ENCODE data around the gene GCC2. TPM values are rescaled to one million over a fixed set of nuclear protein-coding genes. Genes with fewer than 3 reads are reported as not detected.

Gene GCC2
- total and polyA plus RNA-seq, 9 of the 15 experiments (the other 6 are each of a cell fraction or from before 2014, with no cell fraction given) = 11.4 to 35.7 (median 19.9) TPM

DNA sequence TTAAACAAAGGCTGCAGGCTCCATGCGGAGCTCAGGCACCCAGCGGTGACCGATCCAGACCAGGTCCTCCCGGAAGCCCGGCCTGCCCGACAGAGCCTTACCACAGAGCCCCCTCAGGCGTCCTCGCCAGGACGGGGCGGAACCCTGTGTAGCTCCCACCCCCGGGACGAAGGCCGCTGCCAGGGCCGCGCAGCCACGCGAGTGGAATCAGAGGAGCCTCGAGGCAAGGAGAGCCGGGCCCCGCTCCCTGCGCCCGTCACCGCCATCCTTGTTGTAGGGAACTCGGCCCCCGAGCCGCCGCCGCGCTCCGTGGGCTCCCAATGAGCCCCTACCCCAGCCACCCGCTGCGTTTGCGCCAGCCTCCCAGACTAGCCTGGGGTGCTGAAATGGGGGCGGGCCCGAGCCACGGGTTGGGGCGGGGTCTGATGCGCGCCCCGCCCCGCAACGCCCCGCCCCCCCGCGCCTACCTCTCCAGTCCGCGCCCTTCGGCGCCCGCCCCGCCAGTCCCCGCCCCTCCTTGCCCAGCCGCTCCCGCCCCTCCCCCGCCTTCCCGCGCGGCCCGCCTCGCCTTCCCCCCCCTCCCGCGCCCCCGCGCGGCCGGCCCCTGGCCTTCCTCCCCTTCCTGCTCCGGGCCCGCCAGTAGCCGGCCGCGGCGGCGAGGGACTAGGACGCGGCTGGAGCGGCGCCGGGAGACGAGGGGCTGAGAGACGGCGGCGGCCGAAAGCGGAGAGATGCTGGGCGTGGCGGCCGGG is 85.0 kb downstream of the GCC2 start, which contains the start of gene LIMS1 (continued):
- TF ChIP-seq ZBTB1 (CRISPR knock-in tag; IDR thresholded peaks at IDR 0.05; ENCODE audit: borderline replicate concordance, low read depth) (peak; percentile 58; the same call in 1 of the 2 replicates), FOXM1 (IDR thresholded peaks at IDR 0.05; ENCODE audit: low read depth) (no peak), FOXM1 (CRISPR knock-in tag; IDR thresholded peaks at IDR 0.05; ENCODE audit: low read depth) (0 out of 2 replicates have a peak, but pooled peaks have one; percentile 30), ZNF696 (CRISPR knock-in tag; conservative IDR thresholded peaks at IDR 0.05) (no peak), POLR2A (conservative IDR thresholded peaks at IDR 0.05) (peak; percentile 96), POLR2H (tag; IDR thresholded peaks at IDR 0.05; ENCODE audit: low read depth) (peak; percentile 61), CGGBP1 (CRISPR knock-in tag; IDR thresholded peaks at IDR 0.05) (0 out of 2 replicates have a peak, but pooled peaks have one; percentile 49), CREM (IDR thresholded peaks at IDR 0.05; ENCODE audit: low read depth) (0 out of 2 replicates have a peak, but pooled peaks have one; percentile 29), GATAD2B (IDR thresholded peaks at IDR 0.05; ENCODE audit: borderline replicate concordance) (peak; percentile 28), MBD2 (IDR thresholded peaks at IDR 0.05; ENCODE audit: borderline replicate concordance, low read depth) (peak; percentile 51; the same call in 1 of the 2 replicates), MYNN (IDR thresholded peaks at IDR 0.05) (0 out of 2 replicates have a peak, but pooled peaks have one; percentile 18), MYNN (CRISPR knock-in tag; IDR thresholded peaks at IDR 0.05) (no peak), THAP7 (CRISPR knock-in tag; IDR thresholded peaks at IDR 0.05) (no peak), RHOXF2B (CRISPR knock-in tag; conservative IDR thresholded peaks at IDR 0.05) (no peak), HCFC1 (IDR thresholded peaks at IDR 0.05; ENCODE audit: low read depth, low read length) (0 out of 2 replicates have a peak, but pooled peaks have one; percentile 4)
- TF ChIP-seq, protein P1, sequence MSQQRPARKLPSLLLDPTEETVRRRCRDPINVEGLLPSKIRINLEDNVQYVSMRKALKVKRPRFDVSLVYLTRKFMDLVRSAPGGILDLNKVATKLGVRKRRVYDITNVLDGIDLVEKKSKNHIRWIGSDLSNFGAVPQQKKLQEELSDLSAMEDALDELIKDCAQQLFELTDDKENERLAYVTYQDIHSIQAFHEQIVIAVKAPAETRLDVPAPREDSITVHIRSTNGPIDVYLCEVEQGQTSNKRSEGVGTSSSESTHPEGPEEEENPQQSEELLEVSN (IDR thresholded peaks at IDR 0.05; ENCODE audit: borderline replicate concordance in 1 of 2, extremely low read depth in 1 of 2, insufficient read depth in 1 of 2, insufficient read length in 1 of 2, low read depth in 1 of 2, low read length in 1 of 2, poor library complexity in 1 of 2, severe bottlenecking in 1 of 2) = peak; percentile 30 to 53
- TF ChIP-seq, protein P2, sequence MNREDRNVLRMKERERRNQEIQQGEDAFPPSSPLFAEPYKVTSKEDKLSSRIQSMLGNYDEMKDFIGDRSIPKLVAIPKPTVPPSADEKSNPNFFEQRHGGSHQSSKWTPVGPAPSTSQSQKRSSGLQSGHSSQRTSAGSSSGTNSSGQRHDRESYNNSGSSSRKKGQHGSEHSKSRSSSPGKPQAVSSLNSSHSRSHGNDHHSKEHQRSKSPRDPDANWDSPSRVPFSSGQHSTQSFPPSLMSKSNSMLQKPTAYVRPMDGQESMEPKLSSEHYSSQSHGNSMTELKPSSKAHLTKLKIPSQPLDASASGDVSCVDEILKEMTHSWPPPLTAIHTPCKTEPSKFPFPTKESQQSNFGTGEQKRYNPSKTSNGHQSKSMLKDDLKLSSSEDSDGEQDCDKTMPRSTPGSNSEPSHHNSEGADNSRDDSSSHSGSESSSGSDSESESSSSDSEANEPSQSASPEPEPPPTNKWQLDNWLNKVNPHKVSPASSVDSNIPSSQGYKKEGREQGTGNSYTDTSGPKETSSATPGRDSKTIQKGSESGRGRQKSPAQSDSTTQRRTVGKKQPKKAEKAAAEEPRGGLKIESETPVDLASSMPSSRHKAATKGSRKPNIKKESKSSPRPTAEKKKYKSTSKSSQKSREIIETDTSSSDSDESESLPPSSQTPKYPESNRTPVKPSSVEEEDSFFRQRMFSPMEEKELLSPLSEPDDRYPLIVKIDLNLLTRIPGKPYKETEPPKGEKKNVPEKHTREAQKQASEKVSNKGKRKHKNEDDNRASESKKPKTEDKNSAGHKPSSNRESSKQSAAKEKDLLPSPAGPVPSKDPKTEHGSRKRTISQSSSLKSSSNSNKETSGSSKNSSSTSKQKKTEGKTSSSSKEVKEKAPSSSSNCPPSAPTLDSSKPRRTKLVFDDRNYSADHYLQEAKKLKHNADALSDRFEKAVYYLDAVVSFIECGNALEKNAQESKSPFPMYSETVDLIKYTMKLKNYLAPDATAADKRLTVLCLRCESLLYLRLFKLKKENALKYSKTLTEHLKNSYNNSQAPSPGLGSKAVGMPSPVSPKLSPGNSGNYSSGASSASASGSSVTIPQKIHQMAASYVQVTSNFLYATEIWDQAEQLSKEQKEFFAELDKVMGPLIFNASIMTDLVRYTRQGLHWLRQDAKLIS (CRISPR knock-in tag; IDR thresholded peaks at IDR 0.05) = 0 out of 2 replicates have a peak, but pooled peaks have one; percentile 61
- TF ChIP-seq, protein P3, sequence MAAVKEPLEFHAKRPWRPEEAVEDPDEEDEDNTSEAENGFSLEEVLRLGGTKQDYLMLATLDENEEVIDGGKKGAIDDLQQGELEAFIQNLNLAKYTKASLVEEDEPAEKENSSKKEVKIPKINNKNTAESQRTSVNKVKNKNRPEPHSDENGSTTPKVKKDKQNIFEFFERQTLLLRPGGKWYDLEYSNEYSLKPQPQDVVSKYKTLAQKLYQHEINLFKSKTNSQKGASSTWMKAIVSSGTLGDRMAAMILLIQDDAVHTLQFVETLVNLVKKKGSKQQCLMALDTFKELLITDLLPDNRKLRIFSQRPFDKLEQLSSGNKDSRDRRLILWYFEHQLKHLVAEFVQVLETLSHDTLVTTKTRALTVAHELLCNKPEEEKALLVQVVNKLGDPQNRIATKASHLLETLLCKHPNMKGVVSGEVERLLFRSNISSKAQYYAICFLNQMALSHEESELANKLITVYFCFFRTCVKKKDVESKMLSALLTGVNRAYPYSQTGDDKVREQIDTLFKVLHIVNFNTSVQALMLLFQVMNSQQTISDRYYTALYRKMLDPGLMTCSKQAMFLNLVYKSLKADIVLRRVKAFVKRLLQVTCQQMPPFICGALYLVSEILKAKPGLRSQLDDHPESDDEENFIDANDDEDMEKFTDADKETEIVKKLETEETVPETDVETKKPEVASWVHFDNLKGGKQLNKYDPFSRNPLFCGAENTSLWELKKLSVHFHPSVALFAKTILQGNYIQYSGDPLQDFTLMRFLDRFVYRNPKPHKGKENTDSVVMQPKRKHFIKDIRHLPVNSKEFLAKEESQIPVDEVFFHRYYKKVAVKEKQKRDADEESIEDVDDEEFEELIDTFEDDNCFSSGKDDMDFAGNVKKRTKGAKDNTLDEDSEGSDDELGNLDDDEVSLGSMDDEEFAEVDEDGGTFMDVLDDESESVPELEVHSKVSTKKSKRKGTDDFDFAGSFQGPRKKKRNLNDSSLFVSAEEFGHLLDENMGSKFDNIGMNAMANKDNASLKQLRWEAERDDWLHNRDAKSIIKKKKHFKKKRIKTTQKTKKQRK (IDR thresholded peaks at IDR 0.05; ENCODE audit: borderline replicate concordance, low read depth, low read length) = no peak
